HG02610 (cell line): ENCODE measurements around the gene CD69.
A peak's percentile ranks its signal among the peaks of the same experiment; 100 is the strongest.

Experiments used
- ATAC-seq: cut with Tn5 transposase; IDR thresholded peaks from one replicate; pipeline ENCODE4 v1.9.1; 2021; ENCODE audit warnings: mild to moderate bottlenecking, moderate library complexity; ENCODE audit not compliant: unreplicated experiment

The CD69 gene

GRCh38 chr12:9760699-9761418, at the start of gene CD69:
CD69 (minus strand) TSS chr12:9760901; CDS start chr12:9760820, 81 bp downstream.
- peak; percentile 56 for ATAC-seq

- ATAC-seq, result no peak
Measured at GRCh38 chr12:9809866-9810265, 49.2 kb upstream of the CD69 start.

- ATAC-seq, result no peak
Measured at GRCh38 chr12:9809338-9809737, 48.6 kb upstream of the CD69 start.

GRCh38 chr12:9808504-9808903, 47.8 kb upstream of the CD69 start:
- ATAC-seq, result no peak

GRCh38 chr12:9806714-9807113, 46.0 kb upstream of the CD69 start:
- no peak for ATAC-seq

GRCh38 chr12:9805883-9806282, 45.2 kb upstream of the CD69 start:
- no peak for ATAC-seq

- ATAC-seq, result no peak
Measured at GRCh38 chr12:9799961-9800360, 39.3 kb upstream of the CD69 start.

- peak; percentile 93 for ATAC-seq
Measured at GRCh38 chr12:9797722-9798619, 37.3 kb upstream of the CD69 start.

GRCh38 chr12:9796971-9797370, 36.3 kb upstream of the CD69 start:
- ATAC-seq, result no peak

GRCh38 chr12:9796346-9796745, 35.6 kb upstream of the CD69 start:
- no peak for ATAC-seq

GRCh38 chr12:9795945-9796344, 35.2 kb upstream of the CD69 start:
- ATAC-seq, result no peak

GRCh38 chr12:9794484-9795093, 33.9 kb upstream of the CD69 start:
- peak; percentile 48 for ATAC-seq

GRCh38 chr12:9793779-9794395, 33.2 kb upstream of the CD69 start:
- no peak for ATAC-seq

- no peak for ATAC-seq
Measured at GRCh38 chr12:9792961-9793617, 32.4 kb upstream of the CD69 start.

GRCh38 chr12:9792185-9792900, 31.6 kb upstream of the CD69 start:
- no peak for ATAC-seq

- no peak for ATAC-seq
Measured at GRCh38 chr12:9786726-9787717, 26.3 kb upstream of the CD69 start.

- ATAC-seq, result no peak
Measured at GRCh38 chr12:9784816-9785215, 24.1 kb upstream of the CD69 start.

GRCh38 chr12:9784326-9784725, 23.6 kb upstream of the CD69 start:
- no peak for ATAC-seq
